ENCODE results near the gene RAB35.

The RAB35 gene

DNA sequence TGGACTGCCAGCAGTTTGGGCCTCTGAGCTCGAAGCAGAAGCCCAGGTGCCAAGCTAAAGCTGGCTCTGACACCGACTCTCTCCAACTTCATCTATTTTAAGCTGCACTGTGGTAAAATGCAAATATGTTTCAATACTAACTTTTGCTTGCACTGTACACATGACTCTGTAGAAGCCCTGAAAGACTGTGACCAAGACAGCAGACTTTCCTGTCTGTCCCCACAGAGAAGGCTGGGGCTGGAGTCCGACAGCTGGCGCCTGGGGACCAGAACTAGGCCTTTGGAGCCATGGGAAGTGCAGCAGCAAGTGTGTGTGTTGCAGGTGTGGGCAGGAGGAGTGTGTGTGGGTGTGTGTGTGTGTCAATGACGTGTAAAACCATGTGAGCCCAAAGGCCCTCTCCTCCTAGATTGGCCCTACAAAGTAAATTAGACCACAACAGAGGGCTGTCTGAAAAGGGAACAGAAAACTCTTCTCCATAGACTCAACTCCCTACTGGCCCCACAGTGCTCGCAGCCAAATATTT is 16.4 kb upstream of the RAB35 start:
- no peak for DNase-seq (ENCODE audit: low spot score)

DNA sequence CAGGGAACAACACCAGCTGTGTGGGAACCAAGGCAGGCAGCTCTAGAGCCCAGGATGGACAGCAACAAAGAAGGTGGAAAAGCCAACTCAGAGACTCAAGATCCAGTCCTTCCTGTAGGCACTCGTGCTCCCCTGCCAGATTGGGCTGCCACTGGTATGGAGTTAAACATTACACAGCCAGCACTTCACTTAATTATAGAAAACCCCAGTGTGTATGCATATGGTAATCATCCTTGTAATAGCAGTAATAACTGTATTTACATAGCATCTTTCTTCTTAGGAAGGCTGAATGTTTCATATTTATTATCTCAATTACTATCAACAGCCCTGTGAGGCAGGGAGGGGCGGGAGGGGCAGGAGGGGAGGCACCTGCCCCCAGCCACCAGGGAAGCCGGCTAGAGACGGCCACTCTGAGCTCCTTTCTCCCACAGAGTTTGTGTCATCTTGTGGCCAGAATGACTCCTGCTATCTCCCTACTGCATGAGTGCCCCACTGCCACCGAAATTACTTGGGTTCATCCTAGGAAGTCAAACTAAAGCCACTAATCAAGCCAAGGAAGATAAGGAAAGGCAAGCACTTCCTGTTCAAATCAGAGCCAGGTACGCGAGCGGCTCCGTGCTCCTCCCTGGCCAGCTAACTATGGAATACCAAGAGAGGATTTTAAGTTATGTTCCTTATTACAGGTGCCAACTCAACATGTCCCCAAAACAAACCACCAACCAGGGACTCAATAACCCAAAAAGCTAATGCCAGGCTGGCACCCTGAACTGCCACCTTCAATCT is 15.7 kb upstream of the RAB35 start:
- no peak for DNase-seq (ENCODE audit: low spot score)

DNA sequence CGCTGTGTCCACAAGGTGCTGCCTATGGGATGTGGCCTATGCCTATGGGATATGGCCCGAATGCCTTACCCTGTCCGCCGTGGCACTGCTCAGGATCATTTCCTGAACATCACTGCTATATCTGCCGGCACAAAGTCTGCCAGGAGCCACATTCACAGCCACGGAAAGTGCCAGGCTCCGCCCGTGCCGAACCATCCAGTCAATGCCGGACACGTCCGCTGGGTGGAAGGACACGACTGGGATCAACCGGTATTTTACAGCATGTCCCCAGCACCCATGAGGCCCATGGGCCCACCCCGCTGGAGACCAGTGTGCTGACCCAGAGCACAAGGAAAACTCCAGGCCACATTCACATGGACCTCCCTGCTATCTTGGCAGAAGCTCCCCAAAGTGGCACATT is 14.6 kb upstream of the RAB35 start:
- no peak for DNase-seq (ENCODE audit: low spot score)

DNA sequence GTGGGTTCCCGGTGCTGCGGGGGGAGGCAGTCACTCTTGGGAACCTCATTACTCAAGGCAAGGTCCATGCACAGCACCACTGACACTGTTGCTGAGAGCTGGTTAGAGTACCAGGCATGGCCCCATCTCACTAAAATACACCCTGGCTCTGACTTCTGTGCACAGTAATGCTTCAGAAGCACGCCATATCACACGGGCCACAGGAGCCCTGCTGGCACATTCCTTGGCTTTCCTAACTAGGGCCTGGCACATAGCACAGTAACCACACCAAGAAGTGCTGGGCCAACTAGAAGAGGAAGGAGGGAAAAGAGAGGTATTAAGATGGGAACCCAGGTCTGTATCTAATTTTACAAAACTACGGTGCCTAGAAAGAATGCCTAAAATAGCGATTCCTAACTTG is 13.5 kb upstream of the RAB35 start:
- no peak for DNase-seq (ENCODE audit: low spot score)

DNA sequence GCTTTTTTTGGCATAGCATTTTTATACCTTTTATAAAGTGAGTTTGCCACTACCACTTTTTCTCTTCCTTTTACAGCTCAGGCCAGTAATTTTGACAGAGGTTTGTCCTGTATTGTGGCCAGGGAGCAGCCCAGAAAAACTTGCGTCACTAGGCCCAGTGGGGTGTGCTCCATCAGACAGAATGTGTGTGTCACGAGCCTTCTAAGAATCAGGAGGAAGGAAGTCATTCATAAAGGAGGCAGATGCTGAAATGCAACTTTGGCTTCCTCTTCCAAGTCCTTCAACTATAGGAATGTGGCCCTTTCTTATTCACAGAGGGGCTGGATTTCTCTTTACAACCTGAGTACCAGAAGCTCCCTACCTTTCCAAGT is 10.1 kb upstream of the RAB35 start:
- no peak for DNase-seq (ENCODE audit: low spot score)

DNA sequence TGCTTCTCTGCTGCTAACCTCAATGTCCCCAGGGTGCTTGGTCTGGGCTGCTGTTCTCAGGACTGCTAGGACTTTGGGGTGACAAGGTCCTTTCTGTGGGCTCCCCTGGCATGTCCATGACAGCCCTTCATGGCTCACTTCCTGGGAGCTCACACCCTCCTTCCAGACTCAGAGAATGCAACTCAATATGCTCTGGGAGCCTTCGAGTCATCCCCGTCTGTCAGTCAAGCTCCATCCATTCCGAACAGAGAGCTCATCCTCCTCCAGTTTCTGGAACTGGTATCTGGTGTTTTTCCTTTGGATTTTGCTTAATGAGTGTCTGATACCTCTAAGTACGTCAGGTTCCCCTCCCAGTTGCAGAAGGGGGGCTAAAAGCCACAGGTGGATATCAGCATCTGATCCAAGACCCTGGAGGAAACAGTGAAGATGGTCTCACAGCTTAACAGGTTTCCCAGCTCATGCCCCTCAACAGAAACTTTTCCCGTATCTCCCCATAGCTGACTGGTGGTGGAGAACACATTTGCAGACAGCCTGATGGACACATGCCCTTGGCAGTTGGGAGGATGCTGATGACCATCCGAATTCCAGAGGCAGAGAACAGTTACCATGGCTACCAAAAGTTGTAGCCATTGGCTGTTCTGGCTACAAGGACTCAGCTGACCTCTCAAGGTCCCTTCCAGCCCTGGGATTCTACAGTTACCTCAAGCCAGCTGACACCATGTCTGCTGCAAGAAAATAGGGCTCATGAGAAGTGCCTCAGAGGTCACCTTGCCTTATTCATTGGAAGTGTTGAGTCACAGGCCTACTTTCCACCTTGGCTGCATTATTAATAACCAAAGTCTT is 9.5 kb upstream of the RAB35 start:
- peak; percentile 51 for DNase-seq (ENCODE audit: low spot score)

DNA sequence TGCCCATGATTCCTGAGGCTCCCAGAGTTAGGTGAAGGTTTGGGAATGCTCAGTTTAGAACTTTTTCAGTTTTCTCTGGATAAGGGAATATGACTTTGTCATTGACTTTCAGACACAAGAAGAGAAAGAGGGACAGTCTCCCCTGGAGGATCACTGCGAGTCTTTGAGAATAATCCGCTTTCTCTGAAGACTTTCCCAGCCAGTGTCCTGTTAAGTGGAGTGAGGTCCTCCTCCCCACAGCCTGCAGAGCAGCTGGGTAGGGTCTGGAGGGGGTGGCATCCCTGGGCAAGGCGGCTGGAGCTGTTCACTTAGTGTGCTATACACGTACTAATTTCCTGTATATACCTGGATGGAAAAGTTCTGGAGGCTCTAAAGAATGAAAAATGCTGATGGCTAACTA is 8.5 kb upstream of the RAB35 start:
- no peak for DNase-seq (ENCODE audit: low spot score)

DNA sequence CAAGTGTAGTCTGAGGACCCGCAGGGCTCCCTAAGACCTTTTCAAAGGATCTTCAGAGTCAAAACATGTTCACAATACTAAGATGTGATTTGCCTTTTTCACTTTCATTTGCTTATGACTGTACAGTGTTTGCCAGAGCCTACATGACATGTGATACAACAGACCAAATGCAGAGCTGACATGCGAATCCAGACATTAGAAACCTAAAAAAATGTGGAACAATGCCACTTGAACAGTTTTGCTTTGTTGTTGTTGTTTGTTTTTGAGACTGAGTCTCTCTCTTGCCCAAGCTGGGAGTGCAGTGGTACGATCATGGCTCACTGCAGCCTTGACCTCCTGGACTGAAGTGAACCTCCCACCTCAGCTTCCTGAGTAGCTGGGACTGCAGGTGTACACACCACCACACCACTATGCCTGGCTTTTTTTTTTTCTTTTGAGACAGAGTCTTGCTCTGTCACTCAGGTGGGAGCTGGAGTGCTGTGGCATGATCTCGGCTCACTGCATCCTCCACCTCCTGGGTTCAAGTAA is 5.3 kb upstream of the RAB35 start:
- no peak for DNase-seq (ENCODE audit: low spot score)

DNA sequence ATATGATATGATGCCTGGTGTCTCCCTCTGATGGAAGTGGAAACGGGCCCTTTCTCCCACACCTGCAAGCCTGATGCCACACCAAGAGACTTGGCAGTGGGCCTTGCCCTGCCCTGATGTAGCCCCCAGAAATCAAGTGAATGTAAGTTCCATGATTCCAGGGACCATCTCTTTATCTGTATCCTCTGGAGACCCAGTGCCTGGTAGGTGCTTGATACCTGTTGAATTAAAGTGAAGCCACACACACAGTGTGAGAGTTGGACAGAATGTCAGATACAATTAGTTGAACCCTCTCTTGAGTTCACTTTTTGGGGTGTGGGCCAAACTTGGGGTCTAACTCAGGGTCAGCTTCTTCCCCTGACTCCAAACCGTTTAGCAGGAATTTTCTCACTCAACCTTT is 4.8 kb upstream of the RAB35 start:
- DNase-seq (ENCODE audit: low spot score) = no peak

DNA sequence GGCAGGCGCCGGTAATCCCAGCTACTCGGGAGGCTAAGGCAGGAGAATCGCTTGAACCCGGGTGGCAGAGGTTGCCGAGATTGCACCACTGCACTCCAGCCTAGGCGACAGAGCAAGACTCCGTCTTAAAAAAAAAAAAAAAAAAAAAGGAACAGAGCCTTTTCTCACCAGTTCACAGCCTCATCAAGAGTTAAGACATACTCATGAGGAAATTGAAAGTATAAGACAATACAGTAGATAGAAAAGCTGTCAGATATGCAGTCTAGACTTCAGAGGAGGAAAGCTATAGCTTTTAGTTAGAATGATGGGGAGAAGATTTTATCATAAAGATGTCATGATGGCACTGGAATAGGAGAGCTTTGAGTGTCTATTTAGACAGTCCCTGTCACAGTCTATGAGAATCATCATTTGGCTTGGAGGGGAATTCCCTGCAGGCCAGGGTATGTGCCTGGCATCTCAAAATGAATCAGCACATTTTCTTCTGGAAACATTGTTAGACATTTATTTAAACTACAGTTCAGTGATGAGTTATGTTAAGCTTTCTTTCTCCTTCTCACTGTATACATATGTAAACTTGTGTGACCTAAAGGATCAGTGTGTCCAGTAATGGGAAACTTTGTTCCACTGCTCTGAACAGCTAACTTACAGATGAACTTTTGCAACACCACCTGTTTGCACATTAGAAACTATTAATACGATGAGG is 2.9 kb upstream of the RAB35 start:
- no peak for DNase-seq (ENCODE audit: low spot score)

DNA sequence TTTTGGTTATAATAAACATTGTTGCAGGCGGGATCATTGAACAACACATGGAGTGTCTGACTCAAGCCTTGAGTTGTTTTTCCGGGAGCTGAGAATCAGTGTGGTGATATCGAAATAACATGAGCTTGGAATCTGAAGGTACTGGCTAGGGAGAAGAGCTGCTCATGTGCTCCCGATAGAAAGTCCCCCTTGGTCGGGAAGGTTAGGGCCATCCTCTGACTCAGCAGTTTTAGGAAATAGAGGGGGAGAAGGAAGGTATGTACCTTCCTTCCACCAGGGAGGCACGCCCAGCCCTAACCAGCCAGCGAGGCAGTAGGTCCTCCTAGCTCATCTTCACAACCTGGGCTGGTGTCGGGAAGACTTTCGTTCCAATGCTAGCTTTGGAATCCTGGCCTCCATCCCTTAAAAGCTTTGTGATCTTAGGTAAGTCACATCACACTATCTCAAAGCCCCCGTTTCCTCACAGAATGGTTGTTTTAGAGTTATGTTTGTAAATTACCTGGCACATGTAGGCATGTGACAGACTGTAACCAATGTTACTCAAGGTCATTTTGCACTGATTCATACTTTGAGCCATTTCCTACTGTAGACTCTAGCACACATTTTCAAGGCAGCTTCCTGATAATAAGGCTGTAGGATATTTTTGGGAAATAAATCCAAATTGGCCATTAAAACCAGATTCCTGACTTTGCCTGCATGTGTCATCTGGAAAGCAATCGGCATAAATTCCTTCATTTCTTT is 1.9 kb upstream of the RAB35 start:
- DNase-seq (ENCODE audit: low spot score) = peak; percentile 54

DNA sequence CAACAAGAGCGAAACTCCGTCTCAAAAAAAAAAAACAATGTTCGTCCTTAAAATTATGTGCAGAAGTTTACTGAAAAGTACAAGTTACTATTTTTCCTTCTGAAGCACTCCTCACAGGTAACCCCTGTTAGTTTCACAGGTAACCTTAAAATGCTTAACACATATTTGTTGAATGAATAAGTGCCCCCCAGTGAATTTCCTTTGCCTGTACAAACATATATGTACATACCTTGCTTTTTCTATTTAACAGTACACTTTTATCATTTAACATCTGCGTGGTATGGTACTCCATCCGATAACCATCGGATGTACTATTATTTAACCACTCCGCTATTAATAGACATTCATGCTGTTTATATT is 1.4 kb upstream of the RAB35 start:
- DNase-seq (ENCODE audit: low spot score) = no peak

DNA sequence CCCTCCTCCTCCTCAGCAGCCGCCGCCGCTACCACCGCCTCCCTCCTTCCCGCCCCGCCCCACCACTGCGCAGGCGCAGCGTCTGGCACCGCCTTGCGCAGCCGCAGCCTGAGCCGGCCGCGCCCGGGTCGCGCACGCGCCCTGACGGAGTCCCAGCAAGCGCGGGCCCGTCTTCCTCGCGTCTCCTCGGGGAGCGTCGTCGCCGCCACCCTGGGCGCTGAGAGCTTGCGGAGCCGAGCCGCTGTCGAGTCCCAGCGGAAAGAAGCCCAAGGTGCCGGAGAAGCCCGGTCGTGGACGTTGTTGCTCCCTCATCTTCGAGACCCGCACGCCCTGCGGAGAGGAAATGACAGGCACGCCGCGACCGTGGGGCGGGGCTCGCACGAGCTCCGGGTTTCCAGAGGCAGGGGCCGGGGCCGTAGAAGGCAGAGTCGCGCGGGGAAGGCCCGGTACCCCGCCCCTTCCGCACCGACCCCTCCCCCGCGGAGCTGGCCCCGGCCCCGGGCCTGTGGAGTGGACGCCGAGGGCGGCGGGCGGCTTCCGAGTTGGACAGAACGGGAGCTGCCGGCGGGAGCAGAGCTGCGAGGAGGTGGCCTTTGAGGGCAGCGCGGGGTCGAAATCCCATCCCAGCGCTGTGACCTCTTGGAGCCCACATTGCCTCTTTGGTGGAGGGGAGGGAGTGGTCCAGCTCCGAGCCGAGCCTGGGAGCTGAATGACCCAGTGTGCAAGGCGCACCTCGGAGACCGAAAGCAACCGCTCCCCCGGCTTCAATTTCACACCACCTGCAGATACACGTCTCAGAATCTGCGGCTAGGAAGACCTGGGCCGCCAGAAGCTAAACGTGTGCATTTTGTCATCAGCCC is 469 bp upstream of the RAB35 start:
- peak; percentile 90 for DNase-seq (ENCODE audit: low spot score)

DNA sequence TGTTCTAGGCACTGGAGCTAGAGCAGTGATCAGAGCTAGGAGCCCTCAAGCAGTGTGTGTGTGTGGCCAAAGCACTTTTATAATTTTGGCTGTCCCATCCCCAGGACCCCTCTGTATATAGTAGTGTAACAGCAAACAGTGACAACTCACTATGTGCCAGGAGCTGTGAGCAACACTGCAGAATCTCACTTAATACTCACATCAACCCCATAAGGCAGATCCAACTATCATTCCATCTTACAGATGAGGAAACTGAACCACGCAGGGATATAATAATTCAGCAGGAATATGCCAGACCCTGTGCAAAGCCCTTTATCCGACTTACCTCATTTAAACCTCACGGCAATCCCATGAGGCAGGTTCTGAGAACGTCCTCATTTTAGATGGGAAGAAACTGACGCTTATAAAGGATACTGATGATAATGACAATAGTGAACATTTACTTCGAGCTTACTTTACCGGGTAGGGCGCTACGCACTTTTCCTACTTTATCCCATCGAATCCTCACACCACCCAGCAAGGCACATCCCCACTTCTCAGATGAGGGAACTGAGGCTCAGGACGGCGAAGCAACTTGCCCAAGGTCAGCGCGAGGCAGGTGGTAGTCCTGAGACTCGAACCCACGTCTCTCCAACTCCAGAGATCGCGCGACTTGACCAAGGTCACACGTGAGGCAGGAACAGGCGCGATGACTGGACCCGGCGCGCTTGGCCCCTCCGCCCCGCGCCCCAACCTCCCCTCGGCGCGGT is 687 bp downstream of the RAB35 start:
- peak; percentile 79 for DNase-seq (ENCODE audit: low spot score)

DNA sequence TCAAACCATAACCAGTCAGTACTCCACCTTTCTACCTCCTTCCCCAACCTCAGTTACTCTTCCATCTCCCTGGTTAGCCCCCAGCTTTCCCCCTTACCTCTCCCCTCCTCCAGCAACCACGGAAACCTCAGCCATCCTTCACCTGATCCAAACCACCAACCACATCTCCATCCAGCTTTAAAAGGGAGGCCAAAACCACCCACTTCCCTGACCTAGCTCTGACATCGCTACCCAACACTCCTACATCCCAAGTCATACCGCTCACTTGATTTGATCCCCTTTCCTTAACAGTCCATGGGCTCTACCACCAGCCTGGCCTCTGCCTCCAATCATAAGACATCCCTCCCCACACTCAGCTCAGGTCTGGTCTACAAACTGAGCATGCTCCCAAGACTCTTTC is 1.5 kb downstream of the RAB35 start:
- no peak for DNase-seq (ENCODE audit: low spot score)

DNA sequence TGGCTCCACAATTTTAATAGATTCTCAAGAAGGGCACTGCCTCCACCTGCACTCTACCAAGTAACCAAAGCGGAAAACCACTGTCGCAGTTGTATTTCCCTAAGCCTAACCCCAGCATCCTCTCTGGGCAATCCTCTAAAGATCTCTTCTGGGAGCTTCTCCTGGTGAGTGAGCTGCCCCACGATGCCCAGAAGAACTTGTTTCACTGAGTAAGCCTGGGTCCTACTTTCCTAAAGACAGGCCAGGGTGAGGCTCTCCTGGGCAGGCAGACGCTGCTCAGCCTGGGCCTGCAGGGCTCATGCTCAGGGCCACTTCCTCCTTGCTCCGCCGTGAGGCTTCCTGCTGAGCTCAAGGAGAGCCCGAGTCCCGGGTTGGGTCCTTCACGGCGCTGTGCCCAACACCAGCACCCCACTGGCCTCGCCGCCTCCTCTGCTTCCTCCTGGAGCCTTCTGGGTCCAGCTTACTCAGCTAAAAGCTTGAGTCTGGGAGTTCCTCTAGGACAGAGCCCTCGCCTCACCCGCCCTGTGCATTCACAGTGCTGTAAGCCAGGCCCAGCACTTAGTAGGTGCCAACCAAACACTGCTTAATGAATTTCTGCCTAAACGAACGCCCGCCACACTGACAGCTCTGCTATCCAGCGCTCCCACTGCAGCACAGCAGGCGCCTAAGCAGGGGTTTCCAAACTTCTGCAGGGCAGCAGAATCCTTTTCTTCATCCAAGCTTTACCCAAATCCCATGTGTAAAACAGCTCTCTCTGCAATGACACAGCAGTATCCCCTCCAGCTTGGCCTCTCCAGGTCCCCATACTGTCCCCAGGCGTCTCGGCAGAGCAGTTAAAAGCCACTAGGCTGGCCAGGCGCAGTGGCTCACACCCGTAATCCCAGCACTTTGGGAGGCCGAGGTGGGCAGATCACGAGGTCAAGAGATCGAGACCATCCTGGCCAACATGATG is 5.7 kb downstream of the RAB35 start:
- no peak for DNase-seq (ENCODE audit: low spot score)

DNA sequence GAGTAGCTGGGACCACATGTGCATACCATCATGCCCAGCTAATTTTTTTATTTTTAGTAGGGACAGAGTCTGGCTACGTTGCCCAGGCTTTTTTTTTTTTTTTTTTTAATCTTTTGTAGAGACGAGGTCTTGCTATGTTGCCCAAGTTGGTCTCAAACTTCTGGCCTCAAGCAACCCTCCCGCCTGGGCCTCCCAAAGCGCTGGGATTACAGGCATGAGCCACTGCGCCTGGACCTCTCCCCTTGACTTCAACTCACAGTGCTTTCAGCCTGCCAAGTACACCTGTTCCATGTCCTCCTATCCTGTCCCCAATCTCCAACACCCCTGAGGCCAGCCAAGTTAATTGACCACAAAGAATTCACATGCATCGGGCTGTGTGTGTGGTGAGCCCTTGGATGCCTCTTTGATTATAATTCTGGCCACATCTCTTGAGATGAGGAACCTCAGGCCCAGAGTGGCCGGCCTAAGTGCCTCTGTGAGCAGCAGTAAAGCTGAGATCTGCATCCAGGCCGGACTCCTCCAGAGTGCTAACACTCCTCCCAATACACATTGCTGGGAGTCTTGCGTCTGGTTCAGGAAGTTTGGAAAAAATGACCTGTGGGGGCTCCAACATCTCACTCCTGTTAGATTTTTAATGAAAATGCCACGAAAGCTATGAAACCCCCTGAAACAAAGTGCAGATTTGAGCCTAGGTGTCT is 6.8 kb downstream of the RAB35 start:
- no peak for DNase-seq (ENCODE audit: low spot score)

DNA sequence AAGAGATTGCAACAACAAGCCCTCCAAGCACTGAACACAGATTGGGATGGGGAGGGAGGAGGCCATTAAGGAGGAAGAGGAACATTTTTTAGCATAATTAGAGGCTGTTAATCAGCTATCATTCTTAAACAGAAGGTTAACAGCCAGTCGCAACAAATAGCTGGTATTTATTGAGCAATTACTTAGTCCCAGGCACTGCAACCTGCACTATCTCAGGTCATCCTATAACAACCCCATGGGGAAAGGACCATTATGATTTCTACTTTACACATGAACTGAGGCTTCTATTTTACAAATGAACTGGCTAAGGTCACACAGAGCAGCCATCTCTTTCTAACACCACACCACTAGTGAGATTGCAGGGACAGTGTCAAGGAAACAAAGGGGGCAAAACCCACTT is 10.4 kb downstream of the RAB35 start:
- no peak for DNase-seq (ENCODE audit: low spot score)

Measured in RKO (cell line).